ENCODE data around the gene MTA1.

Gene MTA1

GRCh38 chr14:105410642-105411016 is 9.0 kb upstream of the MTA1 start:
- no peak for DNase-seq (ENCODE audit: low spot score)

- peak; percentile 92 for DNase-seq (ENCODE audit: low spot score)
These were observed 8.3 kb upstream of the MTA1 start for GRCh38 chr14:105411017-105411941.

GRCh38 chr14:105411985-105412770 is 7.4 kb upstream of the MTA1 start:
- DNase-seq (ENCODE audit: low spot score) = no peak

GRCh38 chr14:105412771-105413543 is 6.7 kb upstream of the MTA1 start:
- DNase-seq (ENCODE audit: low spot score) = no peak

GRCh38 chr14:105413544-105413886 is 6.1 kb upstream of the MTA1 start:
- DNase-seq (ENCODE audit: low spot score) = no peak

- peak; percentile 90 for DNase-seq (ENCODE audit: low spot score)
These were observed 4.9 kb upstream of the MTA1 start for GRCh38 chr14:105414456-105415371.

- DNase-seq (ENCODE audit: low spot score) = no peak
These were observed 3.9 kb upstream of the MTA1 start for GRCh38 chr14:105415481-105416428.

GRCh38 chr14:105416671-105417070 is 3.0 kb upstream of the MTA1 start:
- no peak for DNase-seq (ENCODE audit: low spot score)

- no peak for DNase-seq (ENCODE audit: low spot score)
These were observed 1.9 kb upstream of the MTA1 start for GRCh38 chr14:105417690-105418121.

- DNase-seq (ENCODE audit: low spot score) = no peak
These were observed 1.1 kb upstream of the MTA1 start for GRCh38 chr14:105418269-105419194.

- DNase-seq (ENCODE audit: low spot score) = no peak
These were observed 710 bp downstream of the MTA1 start for GRCh38 chr14:105420101-105420973.

- DNase-seq (ENCODE audit: low spot score) = no peak
These were observed 1.5 kb downstream of the MTA1 start for GRCh38 chr14:105420974-105421674.

GRCh38 chr14:105421723-105422615 is 2.3 kb downstream of the MTA1 start:
- DNase-seq (ENCODE audit: low spot score) = no peak

GRCh38 chr14:105422695-105423487 is 3.3 kb downstream of the MTA1 start:
- no peak for DNase-seq (ENCODE audit: low spot score)

- no peak for DNase-seq (ENCODE audit: low spot score)
These were observed 4.0 kb downstream of the MTA1 start for GRCh38 chr14:105423488-105424195.
